H1 (cell line): Measurements from ENCODE around the gene EPHB3.
"Not testable (repeated sequence)": the region's sequence is repeated elsewhere in the genome, so short reads cannot be mapped to it uniquely, and the experiment has no call there.

Source experiments
- BRCA1 ChIP-seq: IDR thresholded peaks from 2 replicates; pipeline ENCODE4 v1.6.1; 2012; ENCODE audit warnings: low read depth, low read length, improper control_type of control experiment
- GABPA ChIP-seq: IDR thresholded peaks from 2 replicates; pipeline ENCODE4 v1.6.1; 2011; ENCODE audit warnings: mild to moderate bottlenecking, low read length, moderate library complexity, borderline replicate concordance; ENCODE audit not compliant: insufficient read depth
- POLR2A ChIP-seq, 2 experiments: IDR thresholded peaks; 1 replicate in 1 of 2; 2 replicates in 1 of 2; pipeline ENCODE4 v1.6.1; 2011; ENCODE audit warnings: low read depth in 2 of 2, low read length in 2 of 2, mild to moderate bottlenecking in 2 of 2; ENCODE audit errors: control extremely low read depth in 1 of 2

- not testable (repeated sequence) for TF ChIP-seq POLR2A (IDR thresholded peaks at IDR 0.05; ENCODE audit: control extremely low read depth in 1 of 2, low read depth in 2 of 2, low read length in 2 of 2); BRCA1; GABPA
These were observed 60.6 kb downstream of the EPHB3 start for GRCh38 chr3:184622156-184622555.
